ENCODE data around the gene AGPAT2. TPM values are rescaled to one million over a fixed set of nuclear protein-coding genes. Genes with fewer than 3 reads are reported as not detected.

AGPAT2 gene
- total RNA-seq, 1 donor from 2014 or later: 32.8 TPM

DNA sequence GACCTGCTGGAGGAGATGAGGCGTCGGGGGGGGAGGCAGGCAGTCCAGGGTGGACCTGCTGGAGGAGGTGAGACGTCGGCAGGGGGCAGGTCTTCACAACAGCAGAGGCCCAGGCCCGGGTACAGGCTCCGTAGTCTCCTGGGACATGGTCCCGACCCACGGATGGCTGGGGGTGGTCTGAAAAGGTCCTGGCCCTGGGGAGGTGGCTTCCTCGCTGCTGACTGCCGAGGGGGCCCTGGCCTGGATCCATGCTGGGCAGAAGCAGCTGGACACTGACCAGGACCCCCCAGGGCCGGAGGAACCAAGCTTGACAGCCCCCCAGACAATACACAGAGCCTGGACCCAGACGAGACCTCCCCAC is 16.0 kb downstream of the AGPAT2 start:
- no peaks in the 10 kb centered on the region for H3K9me3 Mint-ChIP-seq
- no peak overlapping the region for H3K4me3 Mint-ChIP-seq
- TF ChIP-seq, protein P1, sequence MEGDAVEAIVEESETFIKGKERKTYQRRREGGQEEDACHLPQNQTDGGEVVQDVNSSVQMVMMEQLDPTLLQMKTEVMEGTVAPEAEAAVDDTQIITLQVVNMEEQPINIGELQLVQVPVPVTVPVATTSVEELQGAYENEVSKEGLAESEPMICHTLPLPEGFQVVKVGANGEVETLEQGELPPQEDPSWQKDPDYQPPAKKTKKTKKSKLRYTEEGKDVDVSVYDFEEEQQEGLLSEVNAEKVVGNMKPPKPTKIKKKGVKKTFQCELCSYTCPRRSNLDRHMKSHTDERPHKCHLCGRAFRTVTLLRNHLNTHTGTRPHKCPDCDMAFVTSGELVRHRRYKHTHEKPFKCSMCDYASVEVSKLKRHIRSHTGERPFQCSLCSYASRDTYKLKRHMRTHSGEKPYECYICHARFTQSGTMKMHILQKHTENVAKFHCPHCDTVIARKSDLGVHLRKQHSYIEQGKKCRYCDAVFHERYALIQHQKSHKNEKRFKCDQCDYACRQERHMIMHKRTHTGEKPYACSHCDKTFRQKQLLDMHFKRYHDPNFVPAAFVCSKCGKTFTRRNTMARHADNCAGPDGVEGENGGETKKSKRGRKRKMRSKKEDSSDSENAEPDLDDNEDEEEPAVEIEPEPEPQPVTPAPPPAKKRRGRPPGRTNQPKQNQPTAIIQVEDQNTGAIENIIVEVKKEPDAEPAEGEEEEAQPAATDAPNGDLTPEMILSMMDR (IDR thresholded peaks at IDR 0.05; ENCODE audit: unreplicated experiment): no peak
- no peak overlapping the region for H3K27ac Mint-ChIP-seq
- H3K4me1 Mint-ChIP-seq: peaks cover 4% of the 10 kb centered on the region
- H3K27me3 Mint-ChIP-seq (ENCODE audit: low read depth): no peaks in the 10 kb centered on the region
- no peak for DNase-seq (ENCODE audit: low spot score in 2 of 2, unreplicated experiment in 2 of 2)
- no peaks in the 10 kb centered on the region for H3K36me3 Mint-ChIP-seq

DNA sequence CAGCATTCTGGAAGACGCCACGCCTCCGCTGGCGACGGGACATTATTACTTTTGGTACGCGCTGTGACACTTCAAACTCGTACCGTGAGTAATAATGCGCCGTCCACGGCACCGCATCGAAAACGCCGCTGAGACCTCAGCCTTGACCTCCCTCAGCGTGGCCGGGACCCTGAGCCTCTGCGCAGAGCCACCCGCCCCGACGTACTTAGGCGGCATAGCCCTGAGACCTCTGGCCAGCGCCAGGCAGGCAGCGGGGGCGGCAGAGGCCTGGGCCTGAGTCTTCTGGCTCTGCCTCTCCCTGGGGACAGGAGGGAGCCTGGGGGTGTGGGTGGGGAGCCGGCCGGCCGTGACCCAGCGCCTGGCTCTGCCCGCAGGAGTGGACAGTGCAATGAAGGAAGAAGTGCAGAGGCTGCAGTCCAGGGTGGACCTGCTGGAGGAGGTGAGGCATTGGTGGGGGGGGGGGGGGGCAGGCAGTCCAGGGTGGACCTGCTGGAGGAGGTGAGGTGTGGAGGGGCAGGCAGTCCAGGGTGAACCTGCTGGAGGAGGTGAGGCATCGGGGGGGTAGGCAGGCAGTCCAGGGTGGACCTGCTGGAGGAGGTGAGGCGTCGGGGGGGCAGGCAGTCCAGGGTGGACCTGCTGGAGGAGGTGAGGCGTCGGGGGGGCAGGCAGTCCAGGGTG is 16.5 kb downstream of the AGPAT2 start:
- TF ChIP-seq, protein P1 (IDR thresholded peaks at IDR 0.05; ENCODE audit: unreplicated experiment): no peak
- Mint-ChIP-seq H3K27ac (no peak overlapping the region), H3K4me3 (no peak overlapping the region), H3K27me3 (ENCODE audit: low read depth) (no peaks in the 10 kb centered on the region), H3K9me3 (no peaks in the 10 kb centered on the region), H3K4me1 (peaks cover 4% of the 10 kb centered on the region), H3K36me3 (no peaks in the 10 kb centered on the region)
- no peak for DNase-seq (ENCODE audit: low spot score in 2 of 2, unreplicated experiment in 2 of 2)

- no peaks in the 10 kb centered on the region for H3K36me3 Mint-ChIP-seq
- DNase-seq (ENCODE audit: low spot score in 2 of 2, unreplicated experiment in 2 of 2): no peak
- TF ChIP-seq, protein P1 (IDR thresholded peaks at IDR 0.05; ENCODE audit: unreplicated experiment): no peak
- H3K9me3 Mint-ChIP-seq: no peaks in the 10 kb centered on the region
- H3K27ac Mint-ChIP-seq: no peak overlapping the region
- H3K4me3 Mint-ChIP-seq: no peak overlapping the region
- no peaks in the 10 kb centered on the region for H3K27me3 Mint-ChIP-seq (ENCODE audit: low read depth)
- H3K4me1 Mint-ChIP-seq: peaks cover 6% of the 10 kb centered on the region
These were observed 17.3 kb downstream of the AGPAT2 start for GRCh38 chr9:136669791-136670464.

GRCh38 chr9:136668983-136669790 is 18.1 kb downstream of the AGPAT2 start:
- peaks cover 9% of the 10 kb centered on the region for H3K4me1 Mint-ChIP-seq
- no peaks in the 10 kb centered on the region for H3K27me3 Mint-ChIP-seq (ENCODE audit: low read depth)
- DNase-seq (ENCODE audit: low spot score in 2 of 2, unreplicated experiment in 2 of 2): no peak
- no peaks in the 10 kb centered on the region for H3K9me3 Mint-ChIP-seq
- no peaks in the 10 kb centered on the region for H3K36me3 Mint-ChIP-seq
- H3K4me3 Mint-ChIP-seq: no peak overlapping the region
- no peak overlapping the region for H3K27ac Mint-ChIP-seq
- TF ChIP-seq, protein P1 (IDR thresholded peaks at IDR 0.05; ENCODE audit: unreplicated experiment): no peak

GRCh38 chr9:136667940-136668760 is 19.1 kb downstream of the AGPAT2 start:
- Mint-ChIP-seq H3K4me3 (no peak overlapping the region), H3K4me1 (peaks cover 9% of the 10 kb centered on the region), H3K9me3 (no peaks in the 10 kb centered on the region), H3K27me3 (ENCODE audit: low read depth) (no peaks in the 10 kb centered on the region), H3K36me3 (no peaks in the 10 kb centered on the region), H3K27ac (no peak overlapping the region)
- TF ChIP-seq, protein P1 (IDR thresholded peaks at IDR 0.05; ENCODE audit: unreplicated experiment): no peak
- DNase-seq (ENCODE audit: low spot score in 2 of 2, unreplicated experiment in 2 of 2): no peak
